ENCODE data around the gene FMN2. TPM values are rescaled to one million over a fixed set of nuclear protein-coding genes. Genes with fewer than 3 reads are reported as not detected.

The FMN2 gene
- polyA plus RNA-seq, 1 donor = 0.52 TPM

GRCh38 chr1:240198376-240198775 lies 106.7 kb downstream of the FMN2 start:
- no peak for DNase-seq (ENCODE audit: low read depth)

GRCh38 chr1:240199758-240200645 lies 108.3 kb downstream of the FMN2 start:
- no peak for DNase-seq (ENCODE audit: low read depth)

GRCh38 chr1:240201931-240202330 lies 110.2 kb downstream of the FMN2 start:
- DNase-seq (ENCODE audit: low read depth) = no peak

- no peak for DNase-seq (ENCODE audit: low read depth)
These were observed 115.5 kb downstream of the FMN2 start for GRCh38 chr1:240207073-240207709.

GRCh38 chr1:240210026-240210425 lies 118.3 kb downstream of the FMN2 start:
- DNase-seq (ENCODE audit: low read depth) = no peak

- no peak for DNase-seq (ENCODE audit: low read depth)
These were observed 120.9 kb downstream of the FMN2 start for GRCh38 chr1:240212556-240212955.

GRCh38 chr1:240217403-240217802 lies 125.7 kb downstream of the FMN2 start:
- DNase-seq (ENCODE audit: low read depth) = no peak

GRCh38 chr1:240219104-240219503 lies 127.4 kb downstream of the FMN2 start:
- no peak for DNase-seq (ENCODE audit: low read depth)

- no peak for DNase-seq (ENCODE audit: low read depth)
These were observed 134.4 kb downstream of the FMN2 start for GRCh38 chr1:240226102-240226501.

- DNase-seq (ENCODE audit: low read depth) = no peak
These were observed 139.1 kb downstream of the FMN2 start for GRCh38 chr1:240230816-240231215.

- DNase-seq (ENCODE audit: low read depth) = no peak
These were observed 140.8 kb downstream of the FMN2 start for GRCh38 chr1:240232530-240232929.

GRCh38 chr1:240234485-240235210 lies 143.0 kb downstream of the FMN2 start:
- no peak for DNase-seq (ENCODE audit: low read depth)

GRCh38 chr1:240235521-240236288 lies 144.0 kb downstream of the FMN2 start:
- DNase-seq (ENCODE audit: low read depth) = no peak

GRCh38 chr1:240237305-240237721 lies 145.6 kb downstream of the FMN2 start:
- DNase-seq (ENCODE audit: low read depth) = no peak

- no peak for DNase-seq (ENCODE audit: low read depth)
These were observed 147.6 kb downstream of the FMN2 start for GRCh38 chr1:240239309-240239708.

- DNase-seq (ENCODE audit: low read depth) = no peak
These were observed 149.6 kb downstream of the FMN2 start for GRCh38 chr1:240241278-240241677.

GRCh38 chr1:240242601-240243144 lies 151.0 kb downstream of the FMN2 start:
- DNase-seq (ENCODE audit: low read depth) = no peak

- DNase-seq (ENCODE audit: low read depth) = no peak
These were observed 153.4 kb downstream of the FMN2 start for GRCh38 chr1:240244968-240245628.

- no peak for DNase-seq (ENCODE audit: low read depth)
These were observed 153.9 kb downstream of the FMN2 start for GRCh38 chr1:240245629-240246020.

GRCh38 chr1:240247899-240248298 lies 156.2 kb downstream of the FMN2 start:
- no peak for DNase-seq (ENCODE audit: low read depth)

GRCh38 chr1:240254006-240254405 lies 162.3 kb downstream of the FMN2 start:
- DNase-seq (ENCODE audit: low read depth) = no peak

Measured in forelimb muscle (tissue), 1 donor.